GM15510 (cell line): ENCODE data around the gene DZIP1.

Source experiments
- POLR2A ChIP-seq: IDR thresholded peaks from 3 replicates; pipeline ENCODE4 v1.6.1; 2011; ENCODE audit warnings: borderline replicate concordance; ENCODE audit not compliant: insufficient read length; ENCODE audit errors: extremely low read depth

The DZIP1 gene

DNA sequence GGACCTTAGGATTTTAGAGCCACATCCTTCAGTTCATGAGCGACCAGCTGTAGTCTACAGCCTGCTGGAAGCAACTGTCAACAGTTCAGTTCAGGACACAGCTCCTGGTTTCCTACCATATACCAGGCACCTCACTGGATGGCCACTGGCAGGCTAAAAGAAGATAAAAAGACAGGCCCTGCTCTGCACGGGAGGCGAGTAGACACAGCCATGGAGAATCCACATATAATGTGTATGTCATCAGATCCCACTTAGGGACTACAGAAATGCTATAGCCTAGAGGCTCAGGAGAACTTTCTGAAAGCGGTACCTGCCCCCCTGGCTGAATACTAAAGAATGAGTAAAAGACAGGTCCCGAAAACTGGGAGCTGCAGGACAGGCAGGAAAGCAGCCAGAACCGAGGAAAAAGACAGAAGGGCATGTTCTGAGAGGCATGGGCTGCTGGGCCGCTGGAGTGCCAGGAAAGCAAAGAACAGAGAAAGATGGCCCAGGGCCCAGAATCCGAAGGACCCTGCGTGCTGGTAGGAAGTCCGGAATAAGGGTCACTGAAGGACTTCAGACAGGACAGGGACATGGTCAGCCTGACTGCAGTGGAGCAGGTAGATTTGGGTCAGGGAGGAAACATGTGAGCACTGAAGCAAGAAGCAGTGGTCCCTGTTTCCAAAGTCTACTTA lies 23.5 kb downstream of the DZIP1 start:
- no peak for TF ChIP-seq POLR2A

DNA sequence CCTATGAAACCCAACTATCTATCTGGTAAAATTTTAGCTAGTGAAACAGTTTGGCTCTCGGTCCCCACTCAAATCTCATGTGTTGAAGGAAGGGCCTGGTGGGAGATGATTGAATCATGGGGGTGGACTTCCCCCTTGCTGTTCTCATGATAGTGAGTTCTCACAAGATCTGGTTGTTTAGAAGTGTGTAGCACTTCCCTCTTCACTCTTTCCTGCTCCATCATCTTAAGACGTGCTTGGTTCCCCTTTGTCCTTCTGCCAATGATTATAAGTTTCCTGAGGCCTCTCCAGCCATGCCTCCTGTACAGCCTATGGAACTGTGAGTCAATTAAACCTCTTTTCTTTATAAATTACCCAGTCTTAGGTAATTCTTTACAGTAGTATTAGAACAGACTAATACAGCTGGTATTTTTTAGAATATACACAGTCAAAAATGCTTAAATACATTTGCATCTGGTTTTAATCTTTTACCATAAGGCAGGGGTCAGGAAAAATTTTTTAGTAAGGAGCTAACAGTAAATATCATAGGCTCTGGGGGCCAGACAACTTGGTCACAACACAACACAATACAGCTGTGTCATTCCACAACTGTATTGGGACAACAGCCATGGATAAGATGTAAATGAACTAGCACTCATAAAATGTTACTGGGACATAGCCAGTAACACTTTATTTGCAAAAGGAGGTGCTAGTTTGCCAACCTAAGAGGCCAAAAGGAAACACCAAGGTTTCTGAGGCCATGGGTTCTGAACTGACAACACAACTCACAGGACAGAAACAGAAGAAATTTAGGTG lies 24.3 kb downstream of the DZIP1 start:
- TF ChIP-seq POLR2A, result no peak

- TF ChIP-seq POLR2A, result no peak
Measured at GRCh38 chr13:95615539-95615938, 29.0 kb downstream of the DZIP1 start.

- no peak for TF ChIP-seq POLR2A
Measured at GRCh38 chr13:95614641-95615245, 29.8 kb downstream of the DZIP1 start.

DNA sequence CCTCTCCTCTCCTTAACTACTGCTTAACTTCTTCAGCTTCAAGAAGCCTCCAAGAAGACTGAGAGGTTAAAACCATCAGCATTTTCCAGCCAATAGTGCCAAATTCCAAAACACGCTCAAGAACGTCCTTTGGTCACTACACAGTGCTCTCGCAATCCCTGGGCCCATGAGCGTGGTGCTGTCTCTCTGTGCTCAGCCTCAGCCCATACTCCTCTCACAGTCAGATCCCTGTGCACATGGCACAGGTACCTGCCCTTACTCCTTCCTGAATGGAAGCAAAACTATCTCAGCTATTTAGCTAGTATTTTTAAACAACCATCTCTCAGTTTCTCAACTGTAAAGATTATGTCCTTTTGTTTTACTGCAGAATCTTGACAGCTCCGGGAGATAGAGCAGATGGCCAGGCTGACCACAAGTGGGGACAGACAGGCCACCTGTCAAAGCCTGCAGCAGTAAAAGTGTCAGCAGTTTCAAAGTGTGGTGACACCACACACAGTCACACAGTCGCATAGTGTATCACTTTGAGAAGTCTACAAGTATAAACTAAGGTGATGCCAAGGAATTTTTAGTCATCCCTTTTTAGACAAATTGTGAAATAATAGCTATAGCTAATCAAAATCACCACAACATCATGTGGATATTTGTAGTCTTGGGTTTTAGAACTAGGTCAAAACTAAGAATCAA lies 35.7 kb downstream of the DZIP1 start:
- no peak for TF ChIP-seq POLR2A

DNA sequence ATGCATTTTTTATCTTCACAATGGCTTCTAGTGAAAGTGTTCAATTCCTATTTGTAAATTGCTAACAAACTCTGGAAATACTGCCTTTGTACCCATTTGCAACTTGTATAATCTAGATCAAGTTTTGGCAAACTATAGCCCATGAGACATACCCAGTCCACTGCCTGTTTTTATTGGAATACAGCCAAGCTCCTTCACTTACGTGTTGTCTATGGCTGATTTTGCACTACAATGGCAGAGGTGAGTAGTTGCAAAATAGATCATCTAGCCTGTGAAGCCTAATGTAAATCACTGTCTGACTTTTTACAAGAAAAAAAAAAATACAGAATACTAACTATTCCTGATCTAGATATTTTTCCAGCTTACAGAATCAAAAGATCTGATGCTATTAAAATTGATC lies 37.1 kb downstream of the DZIP1 start:
- no peak for TF ChIP-seq POLR2A

- TF ChIP-seq POLR2A, result no peak
Measured at GRCh38 chr13:95605448-95606125, 38.9 kb downstream of the DZIP1 start.

DNA sequence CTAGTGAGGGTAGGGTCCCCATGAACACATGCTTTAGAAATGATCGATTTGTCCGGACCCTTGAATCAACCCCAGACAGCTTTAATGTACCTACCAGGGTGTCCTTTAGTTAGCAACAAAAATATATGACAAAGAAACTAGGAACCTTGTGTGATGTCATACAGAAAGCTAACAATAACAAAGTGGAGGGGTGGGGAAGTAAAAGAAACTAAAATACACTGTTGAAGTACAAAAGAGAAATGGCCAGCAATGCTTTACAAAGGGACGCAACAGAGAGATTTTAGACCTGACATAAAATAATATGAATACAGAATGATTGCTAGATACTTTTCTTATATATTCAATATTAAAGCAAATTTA lies 40.0 kb downstream of the DZIP1 start:
- no peak for TF ChIP-seq POLR2A

- no peak for TF ChIP-seq POLR2A
Measured at GRCh38 chr13:95603887-95604555, 40.5 kb downstream of the DZIP1 start.

DNA sequence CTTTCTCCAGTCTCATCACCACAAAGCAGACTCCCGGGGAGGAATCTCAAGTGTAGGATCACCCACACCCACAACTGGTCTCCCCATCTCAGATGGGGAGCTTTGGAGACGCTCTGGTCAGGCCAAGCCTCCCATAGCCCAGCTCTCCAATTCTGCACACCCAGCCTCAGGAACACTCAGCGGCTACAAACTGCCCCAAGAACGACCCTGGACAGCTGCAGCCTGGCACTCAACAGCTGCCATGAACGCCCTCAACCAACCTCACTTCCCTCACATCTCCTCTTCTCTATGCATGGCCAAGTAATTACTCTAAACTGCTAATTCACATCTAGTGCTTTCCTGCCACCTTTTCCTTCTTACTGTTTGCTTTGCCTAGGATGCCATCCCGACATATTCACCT lies 42.6 kb downstream of the DZIP1 start:
- no peak for TF ChIP-seq POLR2A

- no peak for TF ChIP-seq POLR2A
Measured at GRCh38 chr13:95601216-95601615, 43.3 kb downstream of the DZIP1 start.

GRCh38 chr13:95596701-95597100 lies 47.8 kb downstream of the DZIP1 start:
- no peak for TF ChIP-seq POLR2A

GRCh38 chr13:95593462-95593861 lies 51.0 kb downstream of the DZIP1 start:
- TF ChIP-seq POLR2A, result no peak

GRCh38 chr13:95588721-95589120 lies 55.8 kb downstream of the DZIP1 start:
- no peak for TF ChIP-seq POLR2A

- TF ChIP-seq POLR2A, result no peak
Measured at GRCh38 chr13:95588134-95588533, 56.4 kb downstream of the DZIP1 start.

DNA sequence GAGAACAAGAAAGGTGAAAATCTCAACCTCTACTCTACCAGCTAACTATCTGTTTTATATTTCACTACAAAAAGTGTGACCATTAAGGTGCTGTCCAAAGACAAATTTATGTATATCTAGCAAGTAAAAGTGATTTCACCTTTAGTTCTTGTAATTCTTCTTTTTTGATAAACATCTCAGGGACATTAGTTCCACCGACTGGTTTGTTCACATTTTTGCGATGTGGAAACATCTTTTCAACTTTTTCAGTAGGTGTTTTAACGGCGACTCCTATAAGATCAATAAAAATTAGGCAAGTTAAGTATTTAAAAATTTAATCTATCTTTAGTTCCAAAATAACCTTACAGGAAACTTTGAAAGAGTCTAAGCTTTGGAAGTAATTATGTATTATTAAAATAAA lies 58.6 kb downstream of the DZIP1 start:
- no peak for TF ChIP-seq POLR2A
